A549 (cell line): ENCODE data around the gene SPECC1. TPM values are rescaled to one million over a fixed set of nuclear protein-coding genes. Genes with fewer than 3 reads are reported as not detected.

Source experiments
- ATAC-seq, 2 experiments: fragments of 200-7000 bp in 1 of 2; fragments of >200 bp in 1 of 2; cut with Nextera tagmentation in 1 of 2; cut with Tn5 transposase in 1 of 2; 3 replicates each; pipeline versions ENCODE4 v1.8.0 to v1.9.1; 2018 to 2020; ENCODE audit warnings: mild to moderate bottlenecking in 1 of 2, moderate library complexity in 1 of 2
- CTCF ChIA-PET: fragments of 300-600 bp; sonication (Branson Sonifier 250); formaldehyde crosslinking; extraction: SDS; loops from one replicate; lab custom pipeline; 2021; ENCODE audit warnings: antibody characterized with exemption, inconsistent platforms; lab: Yijun Ruan, JAX
- POLR2A ChIA-PET: fragments of 350-600 bp; formaldehyde crosslinking; extraction: SDS; loops from one replicate; lab custom pipeline; 2021; ENCODE audit warnings: antibody characterized with exemption, inconsistent platforms; lab: Yijun Ruan, JAX
- DNase-seq, 2 experiments: peaks; one replicate each; pipeline versions ENCODE4 v3.0.0 to v3.0.0-alpha.2; 2011 to 2016; ENCODE audit warnings: low read depth in 1 of 2, low spot score in 1 of 2
- FAIRE-seq: peaks from 2 replicates; lab custom pipeline; 2011; peaks lifted over from hg19 to GRCh38; lab: Jason Lieb, UNC
- H3K27ac ChIP-seq, 2 experiments: fragments of >200 bp; sonication (Bioruptor Twin); formaldehyde crosslinking; 3 replicates each; pipeline ENCODE4 v1.5.1; 2016 to 2017
- H3K4me1 ChIP-seq: fragments of >200 bp; sonication (Bioruptor Twin); formaldehyde crosslinking; 3 replicates; pipeline ENCODE4 v1.6.1; 2016
- H3K4me2 ChIP-seq: fragments of >200 bp; sonication (Bioruptor Twin); formaldehyde crosslinking; 3 replicates; pipeline ENCODE4 v1.6.1; 2016
- H3K4me3 ChIP-seq: fragments of >200 bp; sonication (Bioruptor Twin); formaldehyde crosslinking; 3 replicates; pipeline ENCODE4 v1.5.1; 2016
- H3K9me3 ChIP-seq: fragments of >200 bp; sonication (Bioruptor Twin); formaldehyde crosslinking; 3 replicates; pipeline ENCODE4 v1.6.1; 2016
- CHD2 ChIP-seq: fragments of 150-350 bp; IDR thresholded peaks from 2 replicates; pipeline ENCODE4 v1.6.1; 2014; ENCODE audit warnings: low read length; ENCODE audit not compliant: partially characterized antibody
- CHD4 ChIP-seq: fragments of 200-600 bp; sonication (generic); IDR thresholded peaks from 2 replicates; pipeline ENCODE4 v1.6.1; 2016; ENCODE audit warnings: antibody characterized with exemption, mild to moderate bottlenecking, borderline replicate concordance
- ESRRA ChIP-seq: fragments of 150-350 bp; IDR thresholded peaks from 2 replicates; pipeline ENCODE4 v1.6.1; 2014; ENCODE audit warnings: mild to moderate bottlenecking, low read length, borderline replicate concordance
- FOSL2 ChIP-seq, 2 experiments: fragments of 450-650 bp in 1 of 2; fragments of >200 bp in 1 of 2; sonication (Bioruptor Twin) in 1 of 2; formaldehyde crosslinking; IDR thresholded peaks; 2 replicates each; pipeline versions ENCODE4 v1.5.0 to v1.6.1; 2016 to 2020; ENCODE audit warnings: mild to moderate bottlenecking in 1 of 2, moderate library complexity in 1 of 2
- FOXS1 ChIP-seq: fragments of 250-450 bp; sonication (Bioruptor Pico); IDR thresholded peaks from 2 replicates; pipeline ENCODE4 v1.5.0; 2020; ENCODE audit warnings: mild to moderate bottlenecking, moderate library complexity
- HDAC2 ChIP-seq: fragments of 200-600 bp; sonication (generic); IDR thresholded peaks from 2 replicates; pipeline ENCODE4 v1.6.1; 2016
- JUNB ChIP-seq: fragments of >200 bp; sonication (Bioruptor Twin); formaldehyde crosslinking; IDR thresholded peaks from 2 replicates; pipeline ENCODE4 v1.6.1; 2016
- KDM1A ChIP-seq: fragments of 200-600 bp; sonication (generic); IDR thresholded peaks from 2 replicates; pipeline ENCODE4 v1.6.1; 2016; ENCODE audit warnings: low read depth, mild to moderate bottlenecking
- KDM5A ChIP-seq: fragments of 200-600 bp; sonication (generic); IDR thresholded peaks from 2 replicates; pipeline ENCODE4 v1.6.1; 2016; ENCODE audit warnings: antibody characterized with exemption, mild to moderate bottlenecking
- NPAS2 ChIP-seq: fragments of 250-450 bp; sonication (Bioruptor Pico); IDR thresholded peaks from 2 replicates; pipeline ENCODE4 v1.8.0; 2022; ENCODE audit warnings: mild to moderate bottlenecking, moderate library complexity, borderline replicate concordance
- POLR2A ChIP-seq: IDR thresholded peaks from 2 replicates; pipeline ENCODE4 v1.6.1; 2012; ENCODE audit warnings: mild to moderate bottlenecking, low read length
- POLR2AphosphoS2 ChIP-seq: conservative IDR thresholded peaks from 2 replicates; pipeline ENCODE4 v1.6.1; 2012; ENCODE audit warnings: low read length, improper control_type of control experiment, inconsistent platforms
- RAD21 ChIP-seq, 2 experiments: fragments of >200 bp in 1 of 2; sonication (Bioruptor Twin) in 1 of 2; formaldehyde crosslinking in 1 of 2; IDR thresholded peaks in 1 of 2; conservative IDR thresholded peaks in 1 of 2; 2 replicates in 1 of 2; 3 replicates in 1 of 2; pipeline ENCODE4 v1.6.1; 2012 to 2018; ENCODE audit warnings: inconsistent platforms in 1 of 2
- RCOR1 ChIP-seq: fragments of 150-350 bp; IDR thresholded peaks from 2 replicates; pipeline ENCODE4 v1.6.1; 2014; ENCODE audit warnings: antibody characterized with exemption, low read length, low read depth
- RNF2 ChIP-seq: fragments of 200-600 bp; sonication (generic); IDR thresholded peaks from 2 replicates; pipeline ENCODE4 v1.6.1; 2016; ENCODE audit warnings: low read depth, mild to moderate bottlenecking, antibody characterized with exemption, moderate library complexity, borderline replicate concordance
- SMC3 ChIP-seq: fragments of >200 bp; sonication (Bioruptor Twin); formaldehyde crosslinking; IDR thresholded peaks from 3 replicates; pipeline ENCODE4 v1.6.1; 2018; ENCODE audit warnings: inconsistent platforms
- ZSCAN20 ChIP-seq: fragments of 250-450 bp; sonication (Bioruptor Pico); IDR thresholded peaks from 2 replicates; pipeline ENCODE4 v1.8.0; 2022; ENCODE audit warnings: mild to moderate bottlenecking, moderate library complexity
- WGBS: methylation state at CpG from one replicate; pipeline ENCODE4 v1.1.6; 2017; ENCODE audit errors: missing lambda C conversion rate; 5-methylcytosine and 5-hydroxymethylcytosine counted together
- polyA plus RNA-seq, 4 experiments: library from polyadenylated mRNA; depleted of rRNA in 3 of 4; stranded (reverse); fragments of >200 nt; fragmentation: RNase III in 1 of 4; extraction: RNeasy Plus Mini Kit Qiagen cat#74134 plus additional on column Dnase treatment in 1 of 4; gene quantifications; 2 replicates in 3 of 4; 3 replicates in 1 of 4; pipeline ENCODE4 v1.2.3, GENCODE V29; 2011 to 2017
- TF ChIP-seq, protein P1 (sequence below): IDR thresholded peaks from 2 replicates; pipeline ENCODE4 v1.6.1; 2012
- TF ChIP-seq, protein P2 (sequence below): fragments of >200 bp; sonication (Bioruptor Twin); formaldehyde crosslinking; IDR thresholded peaks from 3 replicates; pipeline ENCODE4 v1.5.1; 2016
- TF ChIP-seq, protein P3 (sequence below): fragments of >200 bp; sonication (Bioruptor Twin); formaldehyde crosslinking; IDR thresholded peaks from 3 replicates; pipeline ENCODE4 v1.6.1; 2016
- TF ChIP-seq, protein P4 (sequence below): fragments of 250-450 bp; sonication (Bioruptor Pico); IDR thresholded peaks from 2 replicates; pipeline ENCODE4 v1.5.0; 2020; ENCODE audit warnings: low read depth, mild to moderate bottlenecking, moderate library complexity
- TF ChIP-seq, protein P5 (sequence below): fragments of >200 bp; sonication (Bioruptor Twin); formaldehyde crosslinking; IDR thresholded peaks from 2 replicates; pipeline ENCODE4 v1.6.1; 2016

SPECC1 gene
- polyA plus RNA-seq, 2 of the 4 experiments (the other 2 are of a cell fraction), result 45.1 to 66.2 TPM

DNA sequence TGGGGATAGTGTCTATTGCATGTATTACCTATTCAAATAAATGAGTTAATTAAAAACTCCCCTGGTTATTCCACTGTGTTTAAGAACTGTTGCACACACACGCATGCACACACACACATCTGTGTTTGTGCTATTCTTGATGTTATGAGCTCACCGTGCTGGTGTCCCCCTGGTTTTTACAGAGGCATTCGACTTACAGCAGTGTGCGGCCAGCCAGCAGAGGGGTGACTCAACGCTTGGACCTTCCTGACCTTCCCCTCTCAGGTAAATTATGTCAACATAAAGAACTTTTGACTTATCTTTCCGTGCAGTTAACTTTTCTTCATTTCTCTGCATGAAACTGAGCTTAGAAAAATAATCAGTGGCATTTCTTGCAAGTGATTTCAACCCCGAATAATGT lies 244.2 kb downstream of the SPECC1 start:
- peaks cover 14% of the 10 kb centered on the region for H3K9me3 ChIP-seq
- 88% methylated on average over 7 of the region's 7 CpGs for WGBS
- H3K4me1 ChIP-seq, result no peaks in the 10 kb centered on the region
- DNase-seq (no peak), FAIRE-seq (no peak), ATAC-seq (no peak)
- no peak overlapping the region for H3K27ac ChIP-seq
- ChIA-PET CTCF (no interaction called here), POLR2A (no interaction called here)
- H3K4me2 ChIP-seq, result no peak overlapping the region
- no peak overlapping the region for H3K4me3 ChIP-seq
- TF ChIP-seq SMC3, result no peak
- TF ChIP-seq, protein P1, sequence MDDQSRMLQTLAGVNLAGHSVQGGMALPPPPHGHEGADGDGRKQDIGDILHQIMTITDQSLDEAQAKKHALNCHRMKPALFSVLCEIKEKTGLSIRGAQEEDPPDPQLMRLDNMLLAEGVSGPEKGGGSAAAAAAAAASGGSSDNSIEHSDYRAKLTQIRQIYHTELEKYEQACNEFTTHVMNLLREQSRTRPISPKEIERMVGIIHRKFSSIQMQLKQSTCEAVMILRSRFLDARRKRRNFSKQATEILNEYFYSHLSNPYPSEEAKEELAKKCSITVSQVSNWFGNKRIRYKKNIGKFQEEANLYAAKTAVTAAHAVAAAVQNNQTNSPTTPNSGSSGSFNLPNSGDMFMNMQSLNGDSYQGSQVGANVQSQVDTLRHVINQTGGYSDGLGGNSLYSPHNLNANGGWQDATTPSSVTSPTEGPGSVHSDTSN, result no peak
- TF ChIP-seq ESRRA, result no peak
- no peak for TF ChIP-seq CHD4
- TF ChIP-seq, protein P2, sequence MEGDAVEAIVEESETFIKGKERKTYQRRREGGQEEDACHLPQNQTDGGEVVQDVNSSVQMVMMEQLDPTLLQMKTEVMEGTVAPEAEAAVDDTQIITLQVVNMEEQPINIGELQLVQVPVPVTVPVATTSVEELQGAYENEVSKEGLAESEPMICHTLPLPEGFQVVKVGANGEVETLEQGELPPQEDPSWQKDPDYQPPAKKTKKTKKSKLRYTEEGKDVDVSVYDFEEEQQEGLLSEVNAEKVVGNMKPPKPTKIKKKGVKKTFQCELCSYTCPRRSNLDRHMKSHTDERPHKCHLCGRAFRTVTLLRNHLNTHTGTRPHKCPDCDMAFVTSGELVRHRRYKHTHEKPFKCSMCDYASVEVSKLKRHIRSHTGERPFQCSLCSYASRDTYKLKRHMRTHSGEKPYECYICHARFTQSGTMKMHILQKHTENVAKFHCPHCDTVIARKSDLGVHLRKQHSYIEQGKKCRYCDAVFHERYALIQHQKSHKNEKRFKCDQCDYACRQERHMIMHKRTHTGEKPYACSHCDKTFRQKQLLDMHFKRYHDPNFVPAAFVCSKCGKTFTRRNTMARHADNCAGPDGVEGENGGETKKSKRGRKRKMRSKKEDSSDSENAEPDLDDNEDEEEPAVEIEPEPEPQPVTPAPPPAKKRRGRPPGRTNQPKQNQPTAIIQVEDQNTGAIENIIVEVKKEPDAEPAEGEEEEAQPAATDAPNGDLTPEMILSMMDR, result no peak
- TF ChIP-seq, protein P3, sequence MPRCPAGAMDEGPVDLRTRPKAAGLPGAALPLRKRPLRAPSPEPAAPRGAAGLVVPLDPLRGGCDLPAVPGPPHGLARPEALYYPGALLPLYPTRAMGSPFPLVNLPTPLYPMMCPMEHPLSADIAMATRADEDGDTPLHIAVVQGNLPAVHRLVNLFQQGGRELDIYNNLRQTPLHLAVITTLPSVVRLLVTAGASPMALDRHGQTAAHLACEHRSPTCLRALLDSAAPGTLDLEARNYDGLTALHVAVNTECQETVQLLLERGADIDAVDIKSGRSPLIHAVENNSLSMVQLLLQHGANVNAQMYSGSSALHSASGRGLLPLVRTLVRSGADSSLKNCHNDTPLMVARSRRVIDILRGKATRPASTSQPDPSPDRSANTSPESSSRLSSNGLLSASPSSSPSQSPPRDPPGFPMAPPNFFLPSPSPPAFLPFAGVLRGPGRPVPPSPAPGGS, result no peak
- no peak for TF ChIP-seq RCOR1
- TF ChIP-seq, protein P4, sequence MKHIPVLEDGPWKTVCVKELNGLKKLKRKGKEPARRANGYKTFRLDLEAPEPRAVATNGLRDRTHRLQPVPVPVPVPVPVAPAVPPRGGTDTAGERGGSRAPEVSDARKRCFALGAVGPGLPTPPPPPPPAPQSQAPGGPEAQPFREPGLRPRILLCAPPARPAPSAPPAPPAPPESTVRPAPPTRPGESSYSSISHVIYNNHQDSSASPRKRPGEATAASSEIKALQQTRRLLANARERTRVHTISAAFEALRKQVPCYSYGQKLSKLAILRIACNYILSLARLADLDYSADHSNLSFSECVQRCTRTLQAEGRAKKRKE, result no peak
- TF ChIP-seq KDM1A, result no peak
- no peak for TF ChIP-seq FOXS1 (CRISPR knock-in tag)
- TF ChIP-seq POLR2A, result no peak
- no peak for TF ChIP-seq HDAC2
- no peak for TF ChIP-seq RAD21 (conservative IDR thresholded peaks at IDR 0.05 in 1 of 2, IDR thresholded peaks at IDR 0.05 in 1 of 2)
- no peak for TF ChIP-seq KDM5A
- no peak for TF ChIP-seq RNF2
- TF ChIP-seq CHD2, result no peak
- TF ChIP-seq, protein P5, sequence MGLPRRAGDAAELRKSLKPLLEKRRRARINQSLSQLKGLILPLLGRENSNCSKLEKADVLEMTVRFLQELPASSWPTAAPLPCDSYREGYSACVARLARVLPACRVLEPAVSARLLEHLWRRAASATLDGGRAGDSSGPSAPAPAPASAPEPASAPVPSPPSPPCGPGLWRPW, result no peak

DNA sequence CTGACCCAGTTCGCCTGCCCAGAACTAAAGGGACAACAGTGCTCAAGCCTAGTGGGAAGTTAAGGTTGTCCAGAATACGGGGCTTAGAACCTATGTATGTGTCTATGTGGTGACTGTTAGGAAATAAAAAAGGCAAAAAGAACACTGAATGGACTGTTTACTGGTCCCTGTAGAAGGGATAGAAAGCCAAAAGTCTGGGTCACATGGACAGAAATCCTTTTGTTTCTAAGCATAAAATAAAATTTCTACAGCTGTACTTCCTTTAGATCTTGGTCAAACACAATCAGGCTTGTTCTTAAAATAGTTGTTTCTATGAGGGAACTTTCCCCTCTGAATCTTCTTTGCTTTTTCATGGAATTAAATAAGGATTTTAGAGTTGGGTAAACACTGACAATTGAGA lies 245.4 kb downstream of the SPECC1 start:
- TF ChIP-seq ESRRA (no peak), NPAS2 (CRISPR knock-in tag) (no peak), JUNB (no peak), POLR2AphosphoS2 (no peak), RCOR1 (no peak), FOSL2 (IDR thresholded peaks at IDR 0.05) (no peak), FOSL2 (CRISPR knock-in tag; IDR thresholded peaks at IDR 0.05) (no peak), POLR2A (no peak), ZSCAN20 (CRISPR knock-in tag) (no peak), KDM5A (no peak)
- TF ChIP-seq, protein P3, result no peak
- H3K4me2 ChIP-seq, result no peak overlapping the region
- CTCF ChIA-PET, result interaction anchor here (2.4 kb wide), 1 partner anchor 133 kb away, joined by 6 read pairs; no protein-coding TSS in a partner anchor
- POLR2A ChIA-PET, result no interaction called here
- H3K27ac ChIP-seq, result no peak overlapping the region
- H3K4me3 ChIP-seq, result no peak overlapping the region
- no peak for ATAC-seq
- no peak for DNase-seq
- WGBS, result 84% methylated on average over 2 of the region's 2 CpGs
- FAIRE-seq, result no peak
- peaks cover 6% of the 10 kb centered on the region for H3K4me1 ChIP-seq
- peaks cover 5% of the 10 kb centered on the region; the same call in 1 of the 3 replicates for H3K9me3 ChIP-seq
